WTC11 (cell line): ENCODE measurements around the gene MARCKS. TPM values are rescaled to one million over a fixed set of nuclear protein-coding genes. Genes with fewer than 3 reads are reported as not detected.

Experiments
- ATAC-seq: fragments of 200-7000 bp; cut with Tn5 transposase; 2 replicates; pipeline ENCODE4 v1.10.0; 2021; ENCODE audit warnings: mild to moderate bottlenecking, moderate library complexity
- CTCF ChIA-PET: fragments of 300-600 bp; sonication (Branson Sonifier 250); formaldehyde crosslinking; loops from one replicate; lab custom pipeline; 2021; ENCODE audit warnings: antibody characterized with exemption; lab: Charles Lee
- POLR2A ChIA-PET: fragments of 350-600 bp; sonication (Branson Sonifier 250); formaldehyde crosslinking; loops from one replicate; lab custom pipeline; 2021; ENCODE audit warnings: antibody characterized with exemption; lab: Charles Lee
- DNase-seq: peaks from one replicate; pipeline ENCODE4 v3.0.0; 2021; ENCODE audit warnings: low spot score
- H3K27ac Mint-ChIP-seq: 2 replicates; pipeline ENCODE4 v1.8.0; 2021; ENCODE audit warnings: mixed read lengths
- H3K27me3 Mint-ChIP-seq: 2 replicates; pipeline ENCODE4 v1.8.0; 2021; ENCODE audit warnings: low read depth, mild to moderate bottlenecking, moderate library complexity, mixed read lengths
- H3K36me3 Mint-ChIP-seq: 2 replicates; pipeline ENCODE4 v1.8.0; 2021; ENCODE audit warnings: mixed read lengths
- H3K4me1 Mint-ChIP-seq: 2 replicates; pipeline ENCODE4 v1.8.0; 2022; ENCODE audit warnings: mixed read lengths
- H3K4me3 Mint-ChIP-seq: 2 replicates; pipeline ENCODE4 v1.8.0; 2021; ENCODE audit warnings: mild to moderate bottlenecking, moderate library complexity, mixed read lengths
- H3K9me3 Mint-ChIP-seq: 2 replicates; pipeline ENCODE4 v1.8.0; 2021; ENCODE audit warnings: mixed read lengths
- ARID4B ChIP-seq: sonication (generic); formaldehyde crosslinking; IDR thresholded peaks from 2 replicates; pipeline ENCODE4 v1.8.0; 2023; ENCODE audit warnings: missing genetic modification reagents, mild to moderate bottlenecking, borderline replicate concordance
- CBFB ChIP-seq: sonication (generic); formaldehyde crosslinking; IDR thresholded peaks from 2 replicates; pipeline ENCODE4 v1.8.1; 2022; ENCODE audit warnings: mild to moderate bottlenecking, low read depth, missing genetic modification reagents
- CDX4 ChIP-seq: fragments of 250-450 bp; sonication (Bioruptor Pico); IDR thresholded peaks from 2 replicates; pipeline ENCODE4 v1.9.0; 2021; ENCODE audit warnings: moderate library complexity, mild to moderate bottlenecking, inconsistent platforms, borderline replicate concordance
- CREB1 ChIP-seq: sonication (generic); formaldehyde crosslinking; IDR thresholded peaks from 2 replicates; pipeline ENCODE4 v1.8.0; 2023; ENCODE audit warnings: mild to moderate bottlenecking, missing genetic modification reagents
- FOXK1 ChIP-seq: sonication (generic); formaldehyde crosslinking; IDR thresholded peaks from 2 replicates; pipeline ENCODE4 v1.8.0; 2022; ENCODE audit warnings: mild to moderate bottlenecking, moderate library complexity, missing genetic modification reagents
- GABPB1 ChIP-seq: sonication (generic); formaldehyde crosslinking; IDR thresholded peaks from 2 replicates; pipeline ENCODE4 v1.8.1; 2023; ENCODE audit warnings: mild to moderate bottlenecking, missing genetic modification reagents
- HMGA2 ChIP-seq: fragments of 250-450 bp; sonication (Bioruptor Pico); IDR thresholded peaks from 2 replicates; pipeline ENCODE4 v1.4.0; 2021; ENCODE audit warnings: mild to moderate bottlenecking, moderate library complexity
- HMGXB4 ChIP-seq: sonication (generic); formaldehyde crosslinking; IDR thresholded peaks from 2 replicates; pipeline ENCODE4 v1.8.1; 2023; ENCODE audit warnings: mild to moderate bottlenecking, moderate library complexity, missing genetic modification reagents
- NFE2L1 ChIP-seq: sonication (generic); formaldehyde crosslinking; IDR thresholded peaks from 2 replicates; pipeline ENCODE4 v1.8.1; 2023; ENCODE audit warnings: missing genetic modification reagents
- NR3C1 ChIP-seq: sonication (generic); formaldehyde crosslinking; conservative IDR thresholded peaks from 2 replicates; pipeline ENCODE4 v1.8.1; 2023; ENCODE audit warnings: low read depth, mild to moderate bottlenecking, missing genetic modification reagents
- OVOL2 ChIP-seq: fragments of 250-450 bp; sonication (Bioruptor Pico); IDR thresholded peaks from 2 replicates; pipeline ENCODE4 v1.9.0; 2021; ENCODE audit warnings: mild to moderate bottlenecking, borderline replicate concordance
- PRDM15 ChIP-seq: sonication (generic); formaldehyde crosslinking; IDR thresholded peaks from 2 replicates; pipeline ENCODE4 v1.8.0; 2022; ENCODE audit warnings: missing genetic modification reagents
- PRRX2 ChIP-seq: fragments of 250-450 bp; sonication (Bioruptor Pico); IDR thresholded peaks from 2 replicates; pipeline ENCODE4 v1.8.0; 2021; ENCODE audit warnings: mild to moderate bottlenecking
- TP53 ChIP-seq: sonication (generic); formaldehyde crosslinking; IDR thresholded peaks from 2 replicates; pipeline ENCODE4 v1.8.1; 2023; ENCODE audit warnings: mild to moderate bottlenecking, missing genetic modification reagents
- ZBTB21 ChIP-seq: sonication (generic); formaldehyde crosslinking; IDR thresholded peaks from 2 replicates; pipeline ENCODE4 v1.8.1; 2023; ENCODE audit warnings: mild to moderate bottlenecking, missing genetic modification reagents, borderline replicate concordance
- ZNF232 ChIP-seq: sonication (generic); formaldehyde crosslinking; IDR thresholded peaks from 2 replicates; pipeline ENCODE4 v1.8.0; 2022; ENCODE audit warnings: mild to moderate bottlenecking, missing genetic modification reagents
- ZNF416 ChIP-seq: fragments of 250-450 bp; sonication (Bioruptor Pico); IDR thresholded peaks from 2 replicates; pipeline ENCODE4 v1.9.0; 2021; ENCODE audit warnings: mild to moderate bottlenecking, inconsistent platforms
- ZNF512 ChIP-seq: sonication (generic); formaldehyde crosslinking; IDR thresholded peaks from 2 replicates; pipeline ENCODE4 v1.8.1; 2022; ENCODE audit warnings: missing genetic modification reagents, borderline replicate concordance
- ZNF532 ChIP-seq: fragments of 250-450 bp; sonication (Bioruptor Pico); IDR thresholded peaks from 2 replicates; pipeline ENCODE4 v1.9.0; 2021; ENCODE audit warnings: mild to moderate bottlenecking, borderline replicate concordance
- total RNA-seq: library from RNA; stranded (reverse); gene quantifications from 3 replicates; pipeline ENCODE4 v1.2.3, GENCODE V29; 2021

The MARCKS gene
- total RNA-seq, 1 experiment from 2014 or later, result 95.1 TPM

GRCh38 chr6:113893451-113893850 is 36.3 kb downstream of the MARCKS start (continued):
- TF ChIP-seq ARID4B (CRISPR knock-in tag), result no peak
- TF ChIP-seq CBFB (CRISPR knock-in tag), result no peak
- no peak for TF ChIP-seq FOXK1 (CRISPR knock-in tag)
- TF ChIP-seq HMGXB4 (CRISPR knock-in tag), result no peak
- no peak for TF ChIP-seq OVOL2 (CRISPR knock-in tag)
- TF ChIP-seq HMGA2 (CRISPR knock-in tag), result no peak
- no peak for TF ChIP-seq CREB1 (CRISPR knock-in tag)
- no peak for TF ChIP-seq ZNF512 (CRISPR knock-in tag)
- TF ChIP-seq ZBTB21 (CRISPR knock-in tag), result no peak
- no peak for TF ChIP-seq ZNF232 (CRISPR knock-in tag)

GRCh38 chr6:113893866-113894265 is 36.7 kb downstream of the MARCKS start:
- POLR2A ChIA-PET, result interaction anchor here (0.8 kb wide), 1 partner anchor 309 kb away, joined by 3 read pairs; no protein-coding TSS in a partner anchor
- Mint-ChIP-seq H3K9me3 (peaks cover 17% of the 10 kb centered on the region), H3K36me3 (no peaks in the 10 kb centered on the region), H3K27me3 (no peaks in the 10 kb centered on the region), H3K4me3 (no peak overlapping the region), H3K27ac (no peak overlapping the region), H3K4me1 (no peaks in the 10 kb centered on the region)
- CTCF ChIA-PET, result no interaction called here
- no peak for DNase-seq
- ATAC-seq, result no peak
- TF ChIP-seq PRDM15 (CRISPR knock-in tag) (no peak), NR3C1 (CRISPR knock-in tag) (no peak), ZNF532 (CRISPR knock-in tag) (no peak), TP53 (CRISPR knock-in tag) (no peak), PRRX2 (no peak), HMGXB4 (CRISPR knock-in tag) (no peak), GABPB1 (CRISPR knock-in tag) (no peak), NFE2L1 (CRISPR knock-in tag) (no peak), CDX4 (no peak), ZNF416 (CRISPR knock-in tag) (no peak)
